GM11168 (cell line): Measurements from ENCODE around the gene GRID2.

ENCODE experiments used
- in situ Hi-C: fragments of 300-500 bp; cut with MboI; formaldehyde crosslinking; loops from one replicate; pipeline ENCODE4 v1.12.0; 2022; ENCODE audit warnings: low sequenced_read_pairs; ENCODE audit not compliant: unreplicated experiment

The GRID2 gene

DNA sequence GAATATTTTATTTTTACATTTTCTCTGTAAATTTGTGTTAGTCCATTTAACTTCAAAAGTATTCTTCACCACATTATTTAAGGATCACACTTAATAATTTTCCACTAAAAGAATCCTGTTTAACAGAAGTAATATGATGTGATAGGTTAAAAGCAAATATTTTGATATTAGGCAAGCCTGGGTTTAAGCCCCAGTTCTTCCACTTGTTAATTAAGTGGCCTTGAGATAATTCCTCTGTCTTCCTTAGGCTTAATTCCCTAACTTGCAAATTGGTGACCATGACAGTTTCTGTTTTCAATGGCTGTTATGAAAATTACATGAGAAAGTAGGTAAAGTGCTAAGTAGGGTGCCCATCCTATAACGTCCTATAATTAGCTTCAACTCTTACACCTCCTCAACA, 1394.9 kb downstream of the GRID2 start:
- in situ Hi-C loops = no loop called here

DNA sequence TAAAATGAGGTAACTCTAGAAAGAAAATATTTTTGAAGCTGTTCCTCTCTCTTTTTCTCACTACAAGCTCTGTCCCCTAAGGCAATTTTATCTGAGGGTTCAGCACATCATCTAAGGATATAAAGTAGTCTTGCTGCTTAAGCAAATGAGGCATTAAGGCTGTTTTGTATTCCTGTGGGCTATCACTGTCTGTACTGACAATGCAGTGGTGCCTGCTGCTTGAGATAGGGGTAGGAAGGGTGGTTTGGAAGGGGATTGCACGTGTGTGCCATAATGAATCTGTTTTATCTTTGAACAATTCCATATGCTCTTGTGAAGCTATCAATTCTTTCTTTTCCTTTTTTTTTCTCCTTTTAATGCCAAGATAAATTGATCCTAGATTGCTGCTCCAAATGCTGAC, 1396.8 kb downstream of the GRID2 start:
- in situ Hi-C loops = loop anchor here (10.0 kb wide), 1 partner anchor 64 kb away; no protein-coding TSS in a partner anchor

DNA sequence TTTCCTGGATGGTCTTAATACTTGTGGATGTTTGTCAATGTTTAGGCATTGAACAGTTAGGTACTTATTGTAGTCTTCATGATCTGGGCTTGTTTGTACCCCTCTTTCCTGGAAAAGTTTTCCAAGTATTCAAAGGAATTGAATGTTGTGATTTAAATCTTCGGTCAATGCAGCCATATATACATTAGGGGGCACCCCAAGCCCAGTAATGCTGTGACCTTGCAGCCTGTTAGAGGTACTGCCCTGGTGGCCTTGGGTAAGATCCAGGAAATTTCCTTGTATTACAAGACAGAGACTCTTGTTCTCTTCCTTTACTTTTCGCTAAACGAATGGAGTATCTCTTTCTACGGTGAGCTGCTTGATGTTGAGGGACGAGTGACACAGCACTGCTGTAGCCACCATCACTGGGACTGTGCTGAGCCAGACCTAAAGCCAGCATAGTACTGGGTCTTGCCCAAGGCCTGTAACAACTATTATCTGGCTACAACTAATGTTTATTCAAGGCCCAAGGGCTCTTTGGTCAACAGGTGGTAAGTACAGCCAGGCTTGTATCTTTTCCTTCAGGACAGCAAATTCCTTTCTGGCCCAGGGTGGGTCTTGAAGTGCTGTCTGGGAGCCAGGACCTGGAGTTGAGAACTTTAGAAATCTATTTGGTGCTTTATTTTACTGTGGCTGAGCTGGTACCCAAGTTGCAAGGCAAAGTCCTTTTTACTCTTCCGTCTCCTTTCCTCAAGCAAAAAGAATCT, 1406.5 kb downstream of the GRID2 start:
- in situ Hi-C loops = no loop called here

DNA sequence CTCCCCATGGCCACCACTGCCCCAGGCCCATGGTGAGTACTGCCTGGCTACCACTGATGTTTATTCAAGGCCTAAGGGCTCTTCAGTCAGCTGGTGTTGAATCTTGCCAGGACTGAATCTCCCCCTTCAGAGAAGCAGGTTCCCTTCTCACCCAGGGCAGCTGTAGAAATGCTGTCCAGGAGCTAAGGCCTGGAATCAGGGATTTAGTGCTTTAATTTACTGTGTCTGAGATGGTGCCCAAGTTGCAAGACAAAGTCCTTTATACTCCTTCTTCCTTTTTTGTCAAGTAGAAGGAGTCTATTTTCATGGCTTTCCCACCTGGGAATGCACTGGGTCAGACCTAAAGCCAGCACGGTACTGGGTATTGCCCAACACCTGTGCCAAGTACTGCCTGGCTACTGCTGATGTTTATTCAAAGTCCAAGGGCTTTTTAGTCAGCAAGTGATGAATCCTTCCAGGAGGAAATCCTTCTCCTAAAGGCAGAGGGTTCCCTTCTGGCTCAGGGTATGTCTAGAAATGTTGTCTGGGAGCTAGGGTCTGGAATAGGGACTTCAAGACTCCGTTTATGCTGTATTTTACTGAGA, 1407.2 kb downstream of the GRID2 start:
- in situ Hi-C loops = no loop called here

DNA sequence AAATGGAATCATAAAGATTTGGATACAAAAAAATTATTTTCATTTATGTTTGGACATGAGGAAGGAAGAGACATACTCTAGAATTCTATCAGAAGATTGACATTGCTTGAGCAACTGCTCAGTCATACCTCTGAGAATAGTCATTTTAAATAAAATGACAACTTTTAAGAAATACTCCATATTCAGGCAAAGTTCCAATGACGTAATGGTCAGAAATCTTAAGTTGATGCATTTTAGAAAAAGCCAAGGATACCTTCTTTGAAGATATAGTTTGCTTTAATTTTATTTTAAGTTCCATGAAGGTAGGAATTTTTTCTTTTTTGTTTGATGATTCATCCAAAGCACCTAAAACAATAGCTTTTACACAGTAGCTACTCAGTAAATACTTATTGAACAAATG, 1414.5 kb downstream of the GRID2 start:
- in situ Hi-C loops = no loop called here

DNA sequence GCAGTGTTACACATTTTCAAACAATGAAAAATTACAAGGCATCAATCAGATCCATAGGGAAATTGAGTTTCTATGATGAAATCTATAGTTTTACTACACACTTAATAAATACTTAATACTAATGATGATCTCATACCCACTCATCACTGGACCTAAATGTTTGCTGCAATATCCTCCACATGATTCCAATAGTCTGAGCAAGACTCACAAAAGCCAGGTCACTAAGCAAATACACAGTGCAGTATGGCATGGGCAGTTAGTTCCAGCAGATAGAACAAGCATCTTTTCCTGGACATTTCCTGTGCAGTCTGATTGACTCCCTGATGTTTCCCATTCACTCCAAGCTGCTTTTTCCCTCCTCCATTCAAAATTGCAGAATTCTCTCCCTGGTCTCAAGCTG, 1415.8 kb downstream of the GRID2 start:
- in situ Hi-C loops = no loop called here

DNA sequence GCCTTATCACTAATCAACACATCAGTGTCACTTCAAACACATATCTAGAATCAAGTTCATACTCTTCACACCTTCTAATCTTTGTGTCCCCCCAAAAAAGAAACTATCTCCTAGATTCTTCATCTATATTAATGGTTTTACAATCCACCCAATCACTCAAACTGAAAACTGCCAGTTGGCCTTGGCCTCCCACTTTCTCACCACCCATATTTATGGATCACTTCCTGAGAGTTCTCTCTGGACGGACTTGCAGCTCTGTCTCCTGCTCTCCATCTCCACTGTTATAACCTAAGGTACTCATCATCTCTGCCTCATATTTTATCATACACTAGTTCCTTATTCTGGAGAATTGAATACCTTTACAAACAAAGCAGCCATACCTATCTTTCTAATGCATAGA, 1418.7 kb downstream of the GRID2 start:
- in situ Hi-C loops = no loop called here

DNA sequence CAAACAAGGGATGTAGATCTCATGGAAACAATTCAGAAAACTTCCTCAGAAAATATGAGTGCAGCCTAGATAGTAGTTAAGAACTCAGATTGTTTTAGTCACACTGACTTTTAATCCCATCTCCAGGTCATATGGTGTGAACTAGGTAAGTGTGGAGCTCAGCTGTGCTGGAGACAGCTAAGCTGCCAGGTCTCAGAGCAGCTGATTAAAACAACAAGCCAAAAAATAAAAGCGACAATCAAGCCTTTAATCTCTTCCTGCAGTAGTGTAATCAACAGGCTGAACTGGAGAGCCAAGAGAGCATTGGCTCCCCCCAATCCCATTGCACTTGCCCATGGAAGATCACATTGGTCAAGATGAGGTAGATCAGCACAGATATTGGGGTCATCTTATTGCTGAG, 1426.5 kb downstream of the GRID2 start:
- in situ Hi-C loops = no loop called here

DNA sequence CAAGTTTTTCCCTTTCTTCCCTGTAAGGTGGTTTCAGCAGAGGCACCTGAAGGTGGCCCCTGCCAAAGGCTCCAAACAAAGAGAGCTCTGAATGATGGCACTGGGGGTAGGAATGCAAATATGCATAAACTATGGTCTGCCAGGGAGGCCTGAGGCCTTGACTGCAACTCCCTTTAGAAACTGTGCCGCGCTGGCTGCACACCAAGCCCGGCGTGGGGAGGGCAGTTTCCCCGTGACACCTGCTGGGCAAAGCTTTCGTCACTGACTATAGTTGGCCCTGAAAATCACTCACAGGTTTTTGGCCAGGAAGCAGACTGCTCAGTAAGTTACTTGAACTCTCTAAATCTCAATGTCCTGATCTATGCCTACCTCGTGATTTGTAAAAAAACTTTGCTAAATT, 1427.0 kb downstream of the GRID2 start:
- in situ Hi-C loops = no loop called here

DNA sequence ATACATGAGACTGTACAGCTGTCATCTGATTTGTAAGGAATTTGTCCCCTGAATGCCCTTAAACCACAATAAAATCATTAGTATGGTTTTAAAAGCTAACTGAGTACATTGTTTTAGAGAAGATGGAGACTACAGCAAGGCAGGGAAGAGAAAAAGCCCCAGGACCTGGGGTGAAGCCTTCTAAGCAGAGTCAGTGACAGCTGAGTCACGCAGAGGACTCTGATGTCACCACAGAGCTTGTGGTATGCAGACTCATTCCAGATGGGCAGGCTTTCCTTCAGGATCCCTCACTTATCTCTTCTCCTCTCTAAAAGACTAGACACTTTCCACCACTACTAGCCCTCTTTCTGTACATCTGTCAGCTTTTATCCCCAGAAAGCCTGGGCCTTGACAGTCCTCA, 1427.7 kb downstream of the GRID2 start:
- in situ Hi-C loops = no loop called here

DNA sequence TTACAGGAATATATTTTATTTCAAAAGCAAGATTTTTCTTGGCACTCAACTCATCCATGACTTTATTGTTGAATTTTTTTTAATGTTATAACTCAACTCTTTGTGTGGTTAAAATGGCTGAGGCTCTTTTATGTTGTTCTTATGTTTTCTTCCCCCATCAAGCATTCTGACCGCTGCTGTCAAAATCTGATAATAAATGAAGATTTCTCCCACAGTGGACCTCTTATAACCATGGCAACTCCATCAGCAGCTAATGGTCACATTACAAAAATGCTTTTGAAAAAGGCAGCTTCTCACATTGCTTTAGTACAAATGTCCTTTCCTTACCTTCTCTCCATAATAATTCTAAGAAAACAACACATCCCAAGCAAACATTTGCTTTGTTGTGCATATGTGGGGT, 1428.7 kb downstream of the GRID2 start:
- in situ Hi-C loops = no loop called here

DNA sequence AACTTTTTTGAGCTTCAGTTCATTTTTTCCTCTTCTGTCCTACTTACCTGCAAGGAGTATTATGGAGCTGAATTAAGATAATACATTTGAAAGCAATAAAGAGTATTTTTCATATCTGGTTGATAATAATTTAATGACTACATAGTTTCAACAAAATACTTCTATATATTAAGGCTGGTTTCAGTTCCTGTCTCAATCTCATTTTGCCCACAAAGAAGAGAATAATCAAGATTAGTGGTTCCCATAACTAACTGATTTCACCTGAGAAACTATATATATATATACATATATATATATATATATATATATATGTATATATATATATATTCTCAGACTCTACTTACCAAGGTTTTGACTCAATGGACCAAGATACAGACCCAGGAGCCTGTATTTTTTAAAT, 1437.1 kb downstream of the GRID2 start:
- in situ Hi-C loops = no loop called here

DNA sequence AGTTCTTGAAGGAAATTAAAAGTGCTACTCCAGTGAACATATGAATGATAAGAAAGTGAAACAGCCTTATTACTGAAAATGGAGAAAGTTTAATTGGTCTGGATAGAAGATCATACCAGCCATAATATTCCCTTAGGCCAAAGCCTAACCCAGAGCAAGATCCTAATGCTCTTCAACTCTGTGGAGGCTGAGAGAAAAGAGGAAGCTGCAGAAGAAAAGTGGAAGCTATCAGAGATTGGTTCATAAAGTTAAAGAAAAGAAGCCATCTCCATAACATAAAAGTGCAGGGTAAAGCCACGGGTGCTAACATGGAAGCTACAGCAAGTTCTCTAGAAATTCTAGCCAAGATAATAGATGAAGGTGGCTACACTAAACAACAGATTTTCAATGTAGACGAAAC, 1439.3 kb downstream of the GRID2 start:
- in situ Hi-C loops = no loop called here

DNA sequence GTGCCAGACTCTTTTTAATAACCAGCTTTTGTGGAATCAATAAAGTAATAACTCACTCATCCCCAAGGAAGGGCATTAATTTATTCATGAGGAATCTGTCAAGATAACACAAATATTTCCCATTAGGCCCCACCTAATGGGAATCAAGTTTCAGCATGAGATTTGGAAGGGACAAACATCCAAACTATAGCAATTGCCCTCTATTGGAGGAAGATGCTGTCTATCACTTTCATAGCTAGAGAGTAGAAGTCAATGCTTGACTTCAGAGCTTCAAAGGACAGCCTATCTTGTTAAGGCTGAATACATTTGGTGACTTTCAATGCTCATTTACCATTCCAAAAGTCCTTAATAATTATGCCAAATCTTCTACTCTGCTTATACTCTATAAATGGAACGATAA, 1439.9 kb downstream of the GRID2 start:
- in situ Hi-C loops = no loop called here

DNA sequence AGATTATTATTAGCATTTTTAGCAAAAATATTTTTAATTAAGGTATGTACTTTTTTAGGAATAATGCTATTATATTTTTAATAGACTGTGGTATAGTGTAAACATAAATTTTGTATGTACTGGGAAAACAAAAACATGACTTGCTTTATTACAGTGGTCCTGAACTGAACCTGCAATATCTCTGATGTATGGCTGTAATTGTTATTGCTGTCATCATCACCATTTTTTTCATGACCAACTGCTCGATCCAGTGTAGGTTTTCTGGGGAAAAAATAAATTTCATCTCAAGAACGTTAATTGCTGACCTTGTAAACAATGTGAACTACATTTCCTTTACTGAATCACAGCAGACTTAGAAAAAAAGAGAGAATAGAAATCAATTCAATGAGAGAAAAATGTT, 1441.2 kb downstream of the GRID2 start:
- in situ Hi-C loops = no loop called here

DNA sequence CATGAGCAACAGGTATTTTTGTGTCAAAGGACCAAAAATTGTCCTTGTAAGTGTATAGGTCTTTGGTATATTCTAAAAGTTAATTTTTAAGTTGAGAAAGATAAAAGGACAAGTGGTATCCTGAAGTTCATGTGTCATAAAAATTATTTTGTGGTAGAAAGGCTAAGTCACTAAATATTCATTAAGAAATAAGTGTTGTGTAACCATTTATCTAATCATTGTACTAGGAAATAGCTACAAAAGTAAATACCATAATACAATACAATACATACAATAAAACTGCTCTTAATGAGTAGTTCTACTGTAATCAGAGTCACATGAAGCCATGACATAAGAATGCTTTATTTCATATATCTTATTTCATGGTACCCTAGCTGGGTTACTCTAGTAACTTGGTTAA, 1442.3 kb downstream of the GRID2 start:
- in situ Hi-C loops = no loop called here

DNA sequence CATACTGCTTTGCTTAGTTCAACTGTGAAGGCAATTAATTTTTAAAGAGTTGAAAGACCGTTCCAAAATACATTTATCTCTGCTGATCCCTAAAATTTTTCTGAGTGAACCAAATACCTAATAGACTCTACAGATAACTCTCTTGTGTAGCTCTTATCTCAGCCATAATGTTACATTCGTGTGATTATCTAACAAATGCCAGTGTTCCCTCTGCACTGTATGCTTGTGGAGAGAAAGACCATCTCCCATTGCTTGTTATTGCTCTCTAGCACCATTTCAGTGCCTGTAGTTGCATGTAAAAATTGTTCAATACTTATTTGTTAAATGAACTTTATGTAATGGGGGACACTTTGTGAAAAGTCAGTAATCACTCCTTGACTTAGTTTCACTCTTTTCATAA, 1443.5 kb downstream of the GRID2 start:
- in situ Hi-C loops = no loop called here

DNA sequence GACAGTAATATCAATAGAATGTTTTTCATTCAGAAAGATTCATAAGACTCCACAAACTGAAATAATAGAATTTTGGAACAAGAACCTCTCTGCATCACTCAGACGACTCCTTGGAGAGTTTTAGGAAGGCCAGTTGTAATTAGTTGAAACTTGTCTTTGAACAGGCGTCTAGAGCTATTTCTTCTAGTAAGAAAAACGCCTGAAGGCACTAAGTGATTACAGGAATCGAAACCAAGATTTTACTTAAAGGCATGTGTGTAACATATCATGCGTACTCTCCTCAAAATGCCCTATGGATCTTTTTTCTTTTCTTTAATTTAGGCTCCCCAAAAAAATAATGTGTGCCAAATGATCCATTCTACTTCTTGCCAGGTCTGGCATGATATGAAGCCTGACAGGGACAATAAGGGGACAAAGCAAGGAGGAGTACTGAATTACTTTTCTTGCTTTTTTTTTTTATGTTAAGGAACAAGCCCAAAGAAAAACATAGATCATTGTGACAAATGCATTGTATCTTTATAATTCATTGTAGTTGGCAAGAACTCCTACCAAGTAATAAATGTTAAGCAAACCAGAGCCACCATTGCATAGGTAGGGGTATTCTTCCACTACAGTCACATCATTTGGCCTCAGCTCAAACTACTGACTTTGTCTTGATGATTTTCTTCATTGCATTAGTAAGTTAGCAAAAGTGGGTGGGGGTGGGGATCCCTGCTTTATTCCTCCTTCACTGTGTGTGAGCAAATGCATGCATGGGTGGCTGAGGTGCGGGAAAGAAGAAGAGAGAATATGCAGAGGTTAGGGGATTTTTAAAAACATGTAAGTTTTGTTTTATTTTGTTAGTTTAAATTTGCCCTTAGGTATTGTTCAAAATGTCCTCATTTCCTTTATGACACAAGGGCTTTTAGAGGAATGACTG, 1444.9 kb downstream of the GRID2 start:
- in situ Hi-C loops = no loop called here

DNA sequence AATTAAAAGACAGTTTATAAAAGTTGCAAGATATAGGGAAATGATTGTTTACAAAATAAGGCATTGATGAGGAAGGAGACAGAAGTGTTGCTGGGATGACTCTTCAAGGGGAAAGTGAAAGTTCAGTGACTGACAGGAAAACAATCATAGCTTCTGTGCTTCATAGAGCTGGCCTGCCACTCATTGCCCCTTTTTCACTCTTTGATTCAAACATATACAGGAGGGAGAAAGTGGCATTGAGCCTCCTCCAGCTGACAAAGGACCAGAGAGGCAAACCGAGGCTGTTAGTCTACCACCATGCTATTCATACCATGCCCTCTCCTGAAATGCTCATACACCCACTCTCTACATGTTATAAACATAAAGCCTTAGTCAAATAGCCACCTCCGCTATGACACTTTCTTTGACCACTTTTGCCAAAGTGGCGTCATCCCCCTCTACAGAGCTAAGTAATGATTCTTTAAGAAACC, 1445.6 kb downstream of the GRID2 start:
- in situ Hi-C loops = no loop called here

DNA sequence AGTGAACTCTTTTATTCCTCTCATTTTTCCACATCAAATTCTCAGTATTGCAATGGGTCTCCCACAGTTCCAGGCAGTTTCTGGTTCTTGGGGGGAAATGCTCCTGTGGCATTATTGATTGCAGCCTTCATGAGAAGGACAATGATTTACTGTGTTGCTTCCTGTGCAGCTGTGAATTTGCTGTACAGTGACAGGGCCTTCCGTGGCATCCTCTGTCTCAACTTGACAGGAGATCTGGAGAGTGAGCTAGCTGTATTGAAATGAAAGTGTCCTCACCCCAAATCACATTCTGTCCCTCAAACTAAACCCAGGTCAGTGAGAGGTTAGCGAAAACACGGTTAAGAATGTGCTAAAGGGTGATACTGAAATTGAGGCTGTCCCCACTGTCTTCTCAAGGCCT, 1447.6 kb downstream of the GRID2 start:
- in situ Hi-C loops = no loop called here

DNA sequence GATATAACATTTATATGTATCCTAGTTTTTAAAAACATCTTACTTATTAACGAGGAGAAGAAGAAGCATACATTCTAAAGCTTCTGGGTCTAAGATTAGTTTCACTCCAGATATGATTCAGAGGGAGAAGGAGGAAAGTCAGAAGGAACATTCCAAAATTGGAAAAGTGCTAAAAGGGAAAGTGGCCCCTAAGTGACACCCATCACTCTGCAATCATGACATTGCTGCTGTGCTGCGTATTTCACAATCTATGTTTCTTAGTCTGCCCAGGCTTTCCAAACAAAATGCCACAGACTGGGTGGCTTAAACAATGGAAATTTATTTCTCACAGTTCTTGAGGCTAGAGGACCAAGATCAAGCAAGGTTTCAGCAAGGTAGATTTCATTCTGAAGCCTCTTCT, 1452.3 kb downstream of the GRID2 start:
- in situ Hi-C loops = no loop called here
